ENCODE measurements around the gene ACAD9.

Gene ACAD9

GRCh38 chr3:128850544-128850943 lies 28.9 kb upstream of the ACAD9 start:
- no peak for TF ChIP-seq CTCF (IDR thresholded peaks at IDR 0.05)
- Histone ChIP-seq H3K27ac (no peak overlapping the region), H3K4me3 (no peak overlapping the region)
- DNase-seq (ENCODE audit: low spot score): no peak

- DNase-seq (ENCODE audit: low spot score): no peak
- TF ChIP-seq CTCF (IDR thresholded peaks at IDR 0.05): no peak
- no peak overlapping the region for H3K27ac ChIP-seq
- H3K4me3 ChIP-seq: no peak overlapping the region
These were observed 27.8 kb upstream of the ACAD9 start for GRCh38 chr3:128851601-128852000.

- DNase-seq (ENCODE audit: low spot score): no peak
- Histone ChIP-seq H3K4me3 (no peak overlapping the region), H3K27ac (no peak overlapping the region)
- no peak for TF ChIP-seq CTCF (IDR thresholded peaks at IDR 0.05)
These were observed 25.6 kb upstream of the ACAD9 start for GRCh38 chr3:128853826-128854225.

GRCh38 chr3:128854475-128854874 lies 24.9 kb upstream of the ACAD9 start:
- DNase-seq (ENCODE audit: low spot score): no peak
- no peak for TF ChIP-seq CTCF (IDR thresholded peaks at IDR 0.05)
- Histone ChIP-seq H3K4me3 (no peak overlapping the region), H3K27ac (no peak overlapping the region)

- TF ChIP-seq CTCF (IDR thresholded peaks at IDR 0.05): no peak
- no peak overlapping the region for H3K4me3 ChIP-seq
- H3K27ac ChIP-seq: no peak overlapping the region
- DNase-seq (ENCODE audit: low spot score): no peak
These were observed 23.9 kb upstream of the ACAD9 start for GRCh38 chr3:128855569-128855968.

- H3K4me3 ChIP-seq: no peak overlapping the region
- no peak for TF ChIP-seq CTCF (IDR thresholded peaks at IDR 0.05)
- H3K27ac ChIP-seq: no peak overlapping the region
- no peak for DNase-seq (ENCODE audit: low spot score)
These were observed 21.3 kb upstream of the ACAD9 start for GRCh38 chr3:128858167-128858566.

- Histone ChIP-seq H3K27ac (no peak overlapping the region), H3K4me3 (no peak overlapping the region)
- TF ChIP-seq CTCF (IDR thresholded peaks at IDR 0.05): no peak
- no peak for DNase-seq (ENCODE audit: low spot score)
These were observed 19.8 kb upstream of the ACAD9 start for GRCh38 chr3:128859630-128860029.
